H1 (cell line): ENCODE results near the gene NMU. TPM values are rescaled to one million over a fixed set of nuclear protein-coding genes. Genes with fewer than 3 reads are reported as not detected.

Experiments used
- FOSL1 ChIP-seq: IDR thresholded peaks from 2 replicates; pipeline ENCODE4 v1.6.1; 2011; ENCODE audit warnings: mild to moderate bottlenecking, low read depth, low read length, moderate library complexity; ENCODE audit not compliant: insufficient read depth
- KDM1A ChIP-seq: fragments of 200-600, 300-600 bp; sonication (generic); IDR thresholded peaks from 2 replicates; pipeline ENCODE4 v1.7.1; 2016; ENCODE audit warnings: mild to moderate bottlenecking, low read length, borderline replicate concordance
- NANOG ChIP-seq: IDR thresholded peaks from 2 replicates; pipeline ENCODE4 v1.6.1; 2011; ENCODE audit warnings: low read length, low read depth, mild to moderate bottlenecking, inconsistent platforms; ENCODE audit not compliant: insufficient read depth, poor library complexity, severe bottlenecking
- SUZ12 ChIP-seq: fragments of 200-600 bp; sonication (generic); IDR thresholded peaks from 2 replicates; pipeline ENCODE4 v1.6.1; 2012; ENCODE audit warnings: mild to moderate bottlenecking, inconsistent platforms, low read length, moderate library complexity, mixed read lengths
- polyA plus RNA-seq, 7 experiments: library from polyadenylated mRNA; depleted of rRNA in 3 of 7; stranded (reverse) in 5 of 7; unstranded in 2 of 7; fragments of >200 nt in 5 of 7; fragments of 200-250 nt in 2 of 7; gene quantifications; 1 replicate in 5 of 7; 2 replicates in 1 of 7; 4 replicates in 1 of 7; pipeline versions ENCODE4 v1.2.1 to v1.2.3, GENCODE V29; 2011 to 2013; ENCODE audit warnings: missing spikeins in 2 of 7, mixed read lengths in 2 of 7
- total RNA-seq: library from RNA; stranded (reverse); fragmentation: NEBNext Ultra II Directional; extraction: Animal tissue kit (Norgen Biotek cat#: 25700); gene quantifications from 2 replicates; pipeline ENCODE4 v1.2.1, GENCODE V29; 2021

NMU gene
- total and polyA plus RNA-seq, 2 of the 8 experiments (the other 6 are each of a cell fraction or from before 2014, with no cell fraction given): 30.5 to 50.4 TPM

- TF ChIP-seq FOSL1: no peak
- TF ChIP-seq SUZ12: no peak
- TF ChIP-seq NANOG: no peak
- no peak for TF ChIP-seq KDM1A
- TF ChIP-seq, all 59 proteins: peak for 0
These were observed 24.6 kb downstream of the NMU start (continued) for GRCh38 chr4:55611358-55612059.
